Measurements from ENCODE around the gene SERPINH1. TPM values are rescaled to one million over a fixed set of nuclear protein-coding genes. Genes with fewer than 3 reads are reported as not detected.

Gene SERPINH1
- total and polyA plus RNA-seq, 2 donors (not counting 3 experiments of a cell fraction or from before 2014, with no cell fraction given), result 409 to 816 TPM

DNA sequence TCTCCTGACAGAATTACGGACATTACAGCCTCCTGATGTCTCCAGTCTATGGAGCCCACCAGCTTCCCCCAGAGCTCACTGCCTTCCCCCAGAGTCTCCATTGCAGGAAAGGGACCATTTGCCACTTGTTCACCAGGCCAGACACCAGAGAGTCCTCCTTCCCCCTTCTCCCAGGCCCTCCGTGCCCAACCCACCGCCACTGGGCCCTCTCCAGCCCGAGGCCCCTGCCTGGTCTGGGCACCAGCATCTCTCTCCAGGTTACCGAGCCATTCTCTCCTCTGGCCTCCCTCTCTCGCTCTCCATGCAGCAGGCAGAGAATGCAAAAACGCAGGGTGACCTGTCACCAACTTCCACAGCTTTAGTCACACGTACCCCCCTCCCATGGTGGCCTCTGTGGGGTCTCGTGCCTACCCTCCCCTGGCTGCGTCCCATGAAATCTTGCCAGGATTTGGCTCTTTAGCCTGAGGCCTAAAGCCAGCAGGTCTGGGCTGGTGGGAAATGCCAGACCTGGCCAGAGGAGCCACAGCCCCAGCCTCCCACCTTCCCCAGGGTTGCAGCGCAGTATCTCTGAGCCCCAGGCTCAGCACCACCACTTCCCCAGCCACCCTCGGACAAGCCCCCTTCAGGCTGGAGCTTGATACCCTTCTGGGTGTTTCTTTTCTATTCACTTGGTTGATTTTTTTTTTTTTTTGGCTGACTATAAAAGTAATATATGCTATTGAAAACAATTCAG lies 6.8 kb upstream of the SERPINH1 start:
- H3K27me3 ChIP-seq (ENCODE audit: control insufficient read depth in 2 of 2, insufficient read depth in 2 of 2, low read length in 2 of 2), result no peaks in the 10 kb centered on the region
- no TSS peak for BruUV-seq (replicated peaks)
- H3K36me3 ChIP-seq (ENCODE audit: control insufficient read depth in 2 of 2, extremely low read depth in 1 of 2, insufficient read depth in 2 of 2, low read length in 2 of 2), result no peaks in the 10 kb centered on the region
- peak overlapping the region; percentile 37 for H3K27ac ChIP-seq (ENCODE audit: insufficient read depth, low read depth, low read length)
- peaks cover 32% of the 10 kb centered on the region for H3K4me1 ChIP-seq (ENCODE audit: control insufficient read depth, extremely low read depth, insufficient read depth, low read length)
- dilution Hi-C loops (cut with MboI; ENCODE audit: extremely low pct_ligation_motif_present, low sequenced_read_pairs) (no loop called here), intact Hi-C loops (cut with micrococcal nuclease) (no loop called here)
- H3K4me2 ChIP-seq (ENCODE audit: insufficient read depth, low read length), result no peak overlapping the region
- H3K4me3 ChIP-seq (replicated peaks in 1 of 3; ENCODE audit: insufficient read depth in 1 of 3, low read depth in 1 of 3, low read length in 3 of 3), result no peak overlapping the region
- FAIRE-seq (no peak), DNase-seq (ENCODE audit: low read depth, low spot score) (no peak)
- CTCF ChIA-PET, result interaction anchor here (1.3 to 2.7 kb wide), 3 partner anchors 7 to 19 kb away, joined by 6 to 43 read pairs (median 15); partner anchors contain the start of gene SERPINH1
- peak overlapping the region; percentile 10 for H3K9ac ChIP-seq (replicated peaks; ENCODE audit: extremely low read depth, insufficient read depth, low read length)
- TF ChIP-seq FOS (IDR thresholded peaks at IDR 0.05; ENCODE audit: borderline replicate concordance, insufficient read depth, low read length), result no peak
- TF ChIP-seq, protein P1, sequence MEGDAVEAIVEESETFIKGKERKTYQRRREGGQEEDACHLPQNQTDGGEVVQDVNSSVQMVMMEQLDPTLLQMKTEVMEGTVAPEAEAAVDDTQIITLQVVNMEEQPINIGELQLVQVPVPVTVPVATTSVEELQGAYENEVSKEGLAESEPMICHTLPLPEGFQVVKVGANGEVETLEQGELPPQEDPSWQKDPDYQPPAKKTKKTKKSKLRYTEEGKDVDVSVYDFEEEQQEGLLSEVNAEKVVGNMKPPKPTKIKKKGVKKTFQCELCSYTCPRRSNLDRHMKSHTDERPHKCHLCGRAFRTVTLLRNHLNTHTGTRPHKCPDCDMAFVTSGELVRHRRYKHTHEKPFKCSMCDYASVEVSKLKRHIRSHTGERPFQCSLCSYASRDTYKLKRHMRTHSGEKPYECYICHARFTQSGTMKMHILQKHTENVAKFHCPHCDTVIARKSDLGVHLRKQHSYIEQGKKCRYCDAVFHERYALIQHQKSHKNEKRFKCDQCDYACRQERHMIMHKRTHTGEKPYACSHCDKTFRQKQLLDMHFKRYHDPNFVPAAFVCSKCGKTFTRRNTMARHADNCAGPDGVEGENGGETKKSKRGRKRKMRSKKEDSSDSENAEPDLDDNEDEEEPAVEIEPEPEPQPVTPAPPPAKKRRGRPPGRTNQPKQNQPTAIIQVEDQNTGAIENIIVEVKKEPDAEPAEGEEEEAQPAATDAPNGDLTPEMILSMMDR (IDR thresholded peaks at IDR 0.05; ENCODE audit: extremely low read depth in 1 of 2, insufficient read depth in 1 of 2, low read depth in 1 of 2, low read length in 2 of 2), result no peak
- TF ChIP-seq JUN (IDR thresholded peaks at IDR 0.05; ENCODE audit: borderline replicate concordance, insufficient read depth, insufficient read length, low read depth), result no peak
- TF ChIP-seq POLR2AphosphoS5 (IDR thresholded peaks at IDR 0.05; ENCODE audit: insufficient read depth, low read depth, low read length), result no peak
- no peak for TF ChIP-seq POLR2A (IDR thresholded peaks at IDR 0.05; ENCODE audit: low read depth, low read length)
- TF ChIP-seq EZH2 (IDR thresholded peaks at IDR 0.05; ENCODE audit: borderline replicate concordance, low read depth, low read length, severe bottlenecking), result no peak
- TF ChIP-seq MYC (IDR thresholded peaks at IDR 0.05; ENCODE audit: low read depth, low read length), result no peak
- no peak for TF ChIP-seq GATA2 (IDR thresholded peaks at IDR 0.05; ENCODE audit: insufficient read depth, insufficient read length, low read depth, low read length)
- TF ChIP-seq, protein P2, sequence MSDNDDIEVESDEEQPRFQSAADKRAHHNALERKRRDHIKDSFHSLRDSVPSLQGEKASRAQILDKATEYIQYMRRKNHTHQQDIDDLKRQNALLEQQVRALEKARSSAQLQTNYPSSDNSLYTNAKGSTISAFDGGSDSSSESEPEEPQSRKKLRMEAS (IDR thresholded peaks at IDR 0.05; ENCODE audit: insufficient read depth, insufficient read length), result no peak
- POLR2A ChIA-PET, result no interaction called here
- no peaks in the 10 kb centered on the region for H4K20me1 ChIP-seq (replicated peaks; ENCODE audit: control insufficient read depth, extremely low read depth, insufficient read depth, low read length)
- H2AFZ ChIP-seq (ENCODE audit: low read depth, low read length), result no peak overlapping the region
- no peaks in the 10 kb centered on the region for H3K9me1 ChIP-seq (replicated peaks; ENCODE audit: control insufficient read depth, extremely low read depth, insufficient read depth, low read length)
- H3K79me2 ChIP-seq (ENCODE audit: control insufficient read depth, insufficient read depth, low read length), result no peaks in the 10 kb centered on the region
- H3K9me3 ChIP-seq (replicated peaks; ENCODE audit: control insufficient read depth, insufficient read depth, low read length), result no peaks in the 10 kb centered on the region
